ENCODE data around the gene PPIE.
"Not testable (repeated sequence)": the region's sequence is repeated elsewhere in the genome, so short reads cannot be mapped to it uniquely, and the experiment has no call there.

The PPIE gene

DNA sequence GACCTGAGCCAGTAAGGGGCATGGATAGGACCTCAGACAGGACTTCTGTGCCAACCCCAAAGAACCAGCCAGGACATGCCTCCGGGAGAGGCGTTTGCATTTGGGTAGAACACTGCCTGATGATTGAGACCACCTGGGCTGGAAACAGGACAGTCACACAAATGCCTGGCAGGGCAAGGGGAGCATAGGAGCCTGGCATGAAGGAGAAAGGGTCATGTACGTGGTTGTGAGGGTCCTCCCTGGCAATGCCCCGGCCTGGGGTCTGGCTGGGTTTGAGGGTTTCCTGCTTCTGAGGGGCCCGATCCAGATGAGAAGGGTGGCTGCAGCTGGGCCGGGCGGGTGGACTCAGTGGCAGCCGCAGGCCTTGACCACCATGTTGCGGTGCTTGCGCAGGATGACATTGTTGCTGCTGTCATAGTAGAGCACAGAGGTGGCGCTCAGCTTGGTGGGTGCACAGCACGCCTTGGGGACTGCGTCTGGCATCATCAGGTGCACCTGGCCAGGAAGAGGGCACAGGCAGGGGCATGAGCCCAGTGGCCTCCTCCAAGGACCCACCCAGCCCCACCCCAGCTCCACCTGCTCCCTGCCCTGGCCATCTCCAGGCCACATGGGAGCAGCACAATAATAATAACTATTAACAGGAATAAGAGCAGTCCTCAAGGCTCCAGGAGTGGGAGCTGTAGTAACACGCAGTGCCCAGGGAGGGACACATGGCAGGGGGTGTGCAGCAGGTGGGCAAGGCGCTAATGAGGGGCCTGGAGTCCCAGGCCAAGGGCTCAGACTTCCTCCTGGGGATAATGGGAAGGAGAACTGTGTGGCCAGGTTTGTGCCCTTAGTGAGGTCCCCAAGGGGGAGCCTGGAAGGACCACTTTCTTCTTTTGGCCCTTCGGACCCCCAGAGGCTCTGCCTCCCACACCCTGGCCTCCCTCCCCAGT, 21.7 kb downstream of the PPIE start:
- no peak for DNase-seq

DNA sequence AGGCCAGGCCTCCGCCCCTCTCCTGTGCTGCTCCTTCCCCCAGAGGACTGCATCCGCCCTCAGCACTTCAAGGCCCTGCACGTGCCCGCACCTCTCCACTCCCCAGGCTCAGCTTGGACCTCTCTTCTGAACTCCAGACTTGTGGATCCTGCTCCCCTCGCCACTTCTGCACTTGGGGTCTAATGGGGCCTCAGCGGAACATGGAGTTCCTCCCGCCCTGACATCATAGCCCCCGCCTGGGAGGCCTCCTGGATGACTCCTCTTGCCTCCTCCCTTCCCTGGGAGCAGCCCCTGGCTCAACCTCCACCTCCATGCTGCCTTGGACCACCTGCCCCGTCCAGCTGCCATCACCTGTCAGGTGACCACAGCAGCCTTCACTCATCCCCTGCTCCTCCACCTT, 22.3 kb downstream of the PPIE start:
- no peak for DNase-seq

DNA sequence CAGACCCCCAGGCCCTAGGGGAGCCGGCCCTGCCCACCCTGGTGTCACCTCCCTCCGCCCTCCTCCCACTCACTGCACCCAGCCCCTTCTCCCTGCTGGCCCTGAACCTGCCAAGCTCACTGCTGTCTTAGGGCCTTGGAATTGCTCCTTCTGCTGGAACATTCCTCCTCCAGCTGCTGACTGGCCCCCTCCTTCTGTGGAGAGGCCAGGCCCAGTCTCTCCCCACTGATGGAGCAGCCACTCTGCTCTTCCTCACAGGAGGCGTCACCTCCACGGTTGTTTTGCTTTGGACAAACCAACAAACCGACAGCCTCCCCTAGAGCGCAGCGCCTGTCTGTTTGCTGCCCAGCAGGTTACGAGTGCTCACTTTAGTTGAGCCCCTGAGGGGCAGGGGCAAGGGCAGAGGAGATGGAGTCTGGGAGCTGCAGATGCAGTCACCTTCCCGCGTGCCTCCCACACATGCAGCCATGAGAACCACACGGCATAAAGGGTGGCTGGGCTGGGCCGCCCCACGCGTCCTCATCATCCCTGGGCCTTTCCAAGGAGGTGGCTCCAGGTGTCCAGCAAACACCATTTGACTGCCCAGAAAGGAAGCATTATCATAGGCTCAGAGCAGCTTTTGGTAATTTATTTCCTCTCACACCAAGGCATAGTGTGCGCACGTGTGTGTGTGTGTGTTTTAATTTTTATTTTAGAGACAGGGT, 23.0 kb downstream of the PPIE start:
- DNase-seq = no peak

- DNase-seq = no peak
Observed at GRCh38 chr1:39762550-39763540, 24.2 kb downstream of the PPIE start.

DNA sequence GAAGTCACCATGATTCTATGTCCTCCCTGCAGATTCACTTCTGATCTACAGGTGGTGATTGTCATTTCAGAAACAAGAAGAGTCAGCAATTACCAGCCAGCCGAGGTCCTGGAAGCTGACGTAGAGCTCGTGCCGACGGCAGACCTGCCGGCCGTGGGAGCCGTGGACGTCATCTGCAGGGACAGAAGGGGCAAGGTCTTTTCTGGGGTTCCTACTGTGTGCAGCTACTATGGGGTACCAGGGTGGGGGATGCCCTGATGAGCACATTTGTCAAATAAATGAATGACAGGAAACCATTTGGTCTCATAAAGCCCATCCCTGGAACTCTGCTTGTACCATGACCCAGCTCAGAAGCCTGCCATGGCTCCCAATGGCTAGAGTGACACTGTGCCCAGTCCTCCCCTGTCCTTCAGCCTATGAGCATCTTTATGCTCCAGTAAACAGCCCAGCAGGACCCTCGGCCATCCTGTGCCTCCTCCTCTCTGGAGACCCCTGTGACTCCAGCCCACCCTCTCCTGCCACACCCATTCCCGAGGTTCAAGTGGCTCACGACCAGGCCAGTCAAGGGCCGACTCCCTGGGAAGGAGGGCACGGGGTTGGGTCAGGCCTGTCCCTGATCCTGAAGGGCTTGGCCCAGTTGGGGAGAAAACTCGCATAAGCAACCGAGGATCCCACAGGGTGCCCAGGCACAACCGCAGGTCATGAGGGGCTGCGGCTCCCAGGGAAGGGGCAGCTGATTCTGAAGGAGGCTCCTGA, 25.1 kb downstream of the PPIE start:
- not testable (repeated sequence) for DNase-seq

DNA sequence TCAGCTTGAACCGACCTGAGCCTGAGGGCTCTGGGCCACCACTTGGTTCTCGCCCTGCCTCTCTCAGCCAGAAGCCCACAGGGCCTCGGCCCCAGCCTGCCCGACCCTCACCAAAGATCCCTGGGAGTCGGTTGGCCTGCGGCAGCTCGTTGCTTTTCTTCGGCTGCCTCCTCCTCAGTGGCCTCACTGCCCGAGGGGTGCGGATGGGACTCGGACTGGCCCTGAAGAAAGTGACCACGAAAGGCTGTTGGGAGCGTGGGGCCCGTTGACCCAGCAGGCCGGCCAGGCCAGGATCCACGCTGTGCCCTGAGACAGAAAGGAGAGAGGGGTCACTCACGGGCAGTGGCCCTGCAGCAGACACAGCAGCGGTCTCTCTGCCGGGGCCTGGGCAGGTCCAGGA, 25.8 kb downstream of the PPIE start:
- DNase-seq = not testable (repeated sequence)

- DNase-seq = not testable (repeated sequence)
Observed at GRCh38 chr1:39766466-39766865, 27.8 kb downstream of the PPIE start.

GRCh38 chr1:39769502-39769901, 30.8 kb downstream of the PPIE start:
- not testable (repeated sequence) for DNase-seq

- not testable (repeated sequence) for DNase-seq
Observed at GRCh38 chr1:39770100-39771021, 31.7 kb downstream of the PPIE start.

GRCh38 chr1:39771022-39771532, 32.4 kb downstream of the PPIE start, which contains the start of gene OXCT2:
Gene OXCT2 (minus strand): TSS chr1:39771348. CDS start chr1:39771255, 93 bp downstream.
- not testable (repeated sequence) for DNase-seq

- not testable (repeated sequence) for DNase-seq
Observed at GRCh38 chr1:39773369-39773979, 34.8 kb downstream of the PPIE start.

DNA sequence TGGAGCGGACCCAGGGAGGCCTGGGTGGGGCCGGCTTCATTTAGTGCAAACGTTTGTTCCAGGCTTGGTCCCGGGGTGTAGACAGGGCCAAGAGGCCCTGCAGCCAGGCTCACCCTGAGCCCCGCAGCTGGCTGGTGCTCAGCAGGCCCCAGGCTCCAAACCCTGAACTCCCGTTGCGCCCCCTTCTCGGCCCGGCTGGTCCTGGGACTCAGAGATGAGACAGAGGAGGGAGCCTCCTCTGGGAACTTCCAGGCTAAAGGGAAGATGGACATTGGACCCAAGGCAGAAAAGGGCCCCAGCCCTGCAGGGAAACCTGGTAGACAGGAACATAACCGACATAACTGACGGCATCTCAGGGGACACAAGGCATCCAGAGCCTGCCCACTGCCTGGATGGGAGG, 36.5 kb downstream of the PPIE start:
- not testable (repeated sequence) for DNase-seq

DNA sequence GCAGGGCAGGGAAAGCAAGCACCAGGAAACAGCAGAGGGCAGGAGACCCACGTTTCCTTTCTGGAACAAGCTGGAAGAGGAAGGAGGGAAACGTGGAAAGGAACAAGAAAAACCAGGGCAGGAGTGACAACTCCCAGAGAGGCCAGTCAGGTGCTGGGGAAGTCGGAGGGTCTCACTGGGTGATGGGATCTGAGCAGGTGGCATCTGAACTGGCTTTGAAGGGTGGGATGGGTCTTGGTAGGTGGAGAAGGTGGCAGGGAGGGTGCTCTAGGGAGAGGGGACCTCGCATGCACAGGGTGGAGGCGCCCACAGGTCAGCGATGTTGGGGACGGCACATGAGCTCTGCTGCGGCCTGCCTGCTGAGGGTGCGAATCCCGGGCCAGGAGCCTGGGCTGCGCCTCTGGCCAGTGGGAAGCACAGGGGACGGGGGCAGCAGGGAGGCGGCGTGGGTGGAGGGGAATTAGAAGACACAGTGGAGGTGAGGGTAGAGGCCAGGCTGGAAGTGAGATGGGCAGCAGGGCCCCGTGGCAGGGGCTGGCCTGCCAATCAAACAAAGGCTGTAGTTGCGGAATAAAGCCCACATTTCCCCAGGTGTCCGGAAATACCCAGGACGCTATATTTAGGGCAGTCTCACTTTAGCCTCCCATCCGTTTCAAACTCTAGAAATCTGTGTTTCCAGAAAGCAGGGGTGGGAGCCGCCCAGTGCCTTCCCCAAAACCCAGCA, 37.2 kb downstream of the PPIE start:
- not testable (repeated sequence) for DNase-seq

DNA sequence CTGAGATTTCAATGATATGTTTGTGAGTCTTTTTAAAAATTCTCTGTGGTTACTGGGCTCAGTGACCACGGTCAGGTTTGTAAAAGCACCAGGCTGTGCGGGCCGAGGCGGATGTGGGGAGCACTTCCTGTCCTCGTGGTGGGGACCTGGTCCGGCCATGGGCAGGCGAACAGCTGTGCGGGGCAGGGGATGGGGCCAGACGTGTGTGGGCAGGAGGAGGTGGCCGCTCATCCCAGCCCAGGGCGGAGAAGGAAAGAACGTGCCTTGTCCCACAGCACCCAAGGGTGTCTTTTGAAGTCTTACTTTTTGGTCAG, 37.7 kb downstream of the PPIE start:
- DNase-seq = no peak

DNA sequence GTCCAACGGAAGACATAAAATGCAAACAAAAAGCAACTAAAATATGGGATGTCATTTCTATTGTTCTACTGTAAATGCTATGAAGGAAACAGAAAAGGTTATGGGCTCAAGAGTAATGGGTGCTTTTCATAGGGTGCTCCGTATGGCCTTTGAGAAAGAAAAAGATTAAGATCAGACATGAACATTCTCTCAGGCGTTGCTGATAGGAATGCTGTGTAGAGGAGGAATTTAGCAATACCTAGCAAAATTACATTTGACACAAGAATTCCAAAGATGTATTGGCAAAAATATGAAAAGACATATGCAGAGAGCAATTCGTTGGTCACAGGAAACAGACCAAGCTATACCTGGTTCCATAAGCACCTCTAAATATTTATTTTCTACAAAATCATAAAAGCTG, 38.2 kb downstream of the PPIE start:
- no peak for DNase-seq

- DNase-seq = no peak
Observed at GRCh38 chr1:39777306-39777705, 38.6 kb downstream of the PPIE start.

GRCh38 chr1:39777896-39778295, 39.2 kb downstream of the PPIE start:
- DNase-seq = not testable (repeated sequence)

- DNase-seq = not testable (repeated sequence)
Observed at GRCh38 chr1:39778463-39779099, 39.9 kb downstream of the PPIE start.

- no peak for DNase-seq
Observed at GRCh38 chr1:39779137-39779536, 40.5 kb downstream of the PPIE start.

All from activated gamma-delta T cell treated with Interleukin-2 at 50 U/mL for 16 hours (primary cell).